ENCODE measurements around the gene MYZAP.
A peak's percentile ranks its signal among the peaks of the same experiment; 100 is the strongest.

MYZAP gene

DNA sequence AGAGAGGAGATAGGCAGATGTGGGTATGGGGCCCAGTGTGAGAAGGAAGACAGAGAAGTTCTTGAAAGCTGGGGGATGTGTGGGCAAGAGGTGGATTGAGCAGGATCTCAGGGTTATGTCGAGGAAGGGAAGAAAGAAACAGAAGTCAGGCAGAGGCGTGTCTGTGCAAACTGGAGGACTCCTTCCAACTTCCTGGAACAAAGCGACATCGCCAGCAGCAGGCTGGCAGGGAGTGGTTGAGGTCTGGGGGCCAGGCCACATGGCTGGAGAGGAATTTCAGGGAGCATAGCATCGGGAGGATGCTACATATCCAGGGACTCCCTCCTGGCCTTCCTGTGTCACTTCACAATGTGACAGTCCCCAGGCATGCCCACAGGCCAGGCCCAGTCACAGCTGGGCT is 42.9 kb upstream of the MYZAP start:
- TF ChIP-seq, protein P1, sequence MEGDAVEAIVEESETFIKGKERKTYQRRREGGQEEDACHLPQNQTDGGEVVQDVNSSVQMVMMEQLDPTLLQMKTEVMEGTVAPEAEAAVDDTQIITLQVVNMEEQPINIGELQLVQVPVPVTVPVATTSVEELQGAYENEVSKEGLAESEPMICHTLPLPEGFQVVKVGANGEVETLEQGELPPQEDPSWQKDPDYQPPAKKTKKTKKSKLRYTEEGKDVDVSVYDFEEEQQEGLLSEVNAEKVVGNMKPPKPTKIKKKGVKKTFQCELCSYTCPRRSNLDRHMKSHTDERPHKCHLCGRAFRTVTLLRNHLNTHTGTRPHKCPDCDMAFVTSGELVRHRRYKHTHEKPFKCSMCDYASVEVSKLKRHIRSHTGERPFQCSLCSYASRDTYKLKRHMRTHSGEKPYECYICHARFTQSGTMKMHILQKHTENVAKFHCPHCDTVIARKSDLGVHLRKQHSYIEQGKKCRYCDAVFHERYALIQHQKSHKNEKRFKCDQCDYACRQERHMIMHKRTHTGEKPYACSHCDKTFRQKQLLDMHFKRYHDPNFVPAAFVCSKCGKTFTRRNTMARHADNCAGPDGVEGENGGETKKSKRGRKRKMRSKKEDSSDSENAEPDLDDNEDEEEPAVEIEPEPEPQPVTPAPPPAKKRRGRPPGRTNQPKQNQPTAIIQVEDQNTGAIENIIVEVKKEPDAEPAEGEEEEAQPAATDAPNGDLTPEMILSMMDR (IDR thresholded peaks at IDR 0.05): no peak
- no peak overlapping the region for H3K27ac ChIP-seq
- no peak for DNase-seq (ENCODE audit: low spot score)
- no peak overlapping the region for H3K4me3 ChIP-seq

DNA sequence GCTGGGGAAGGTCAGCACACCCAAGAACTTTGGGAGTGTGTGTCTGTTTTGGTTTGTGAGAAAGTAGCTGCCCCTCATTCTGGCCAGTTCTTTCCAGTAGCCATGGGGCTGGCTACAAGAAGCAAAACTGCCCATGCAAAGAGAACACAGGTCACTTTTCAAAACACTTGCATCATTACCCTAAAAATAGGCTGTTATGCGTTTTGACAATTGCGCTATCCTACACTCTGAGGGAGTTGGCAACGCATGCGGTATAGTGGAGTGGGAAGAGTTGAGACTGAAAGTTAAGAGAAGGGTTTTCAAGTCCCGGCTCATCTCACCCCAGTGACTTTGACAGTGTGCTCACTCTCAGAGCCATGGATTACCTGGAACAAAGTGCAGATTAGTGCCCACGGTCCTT is 41.8 kb upstream of the MYZAP start:
- Histone ChIP-seq H3K4me3 (no peak overlapping the region), H3K27ac (no peak overlapping the region)
- TF ChIP-seq, protein P1 (IDR thresholded peaks at IDR 0.05): no peak
- DNase-seq (ENCODE audit: low spot score): no peak

DNA sequence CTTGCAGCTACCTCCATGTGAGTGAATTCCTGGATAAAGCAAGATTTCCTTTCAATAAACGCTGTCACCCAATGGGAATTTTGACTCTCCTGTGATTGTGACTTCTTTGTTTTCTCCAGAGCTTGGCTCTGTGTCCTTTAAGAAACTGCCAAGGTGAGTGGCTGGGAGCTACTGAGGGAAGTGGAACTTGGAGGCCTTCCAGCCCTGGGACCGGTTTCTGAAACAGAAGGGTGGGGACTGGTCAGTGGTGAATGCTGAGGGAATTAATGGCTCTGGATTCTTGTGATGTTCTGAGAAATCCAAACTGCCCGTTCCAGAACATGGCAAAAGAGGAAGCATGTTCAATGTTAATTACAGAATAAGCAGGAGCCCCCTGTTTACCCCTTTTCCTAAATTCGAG is 41.1 kb upstream of the MYZAP start:
- TF ChIP-seq, protein P1 (IDR thresholded peaks at IDR 0.05): no peak
- Histone ChIP-seq H3K27ac (peak overlapping the region in 1 of 2 donors; percentile 54), H3K4me3 (no peak overlapping the region)
- no peak for DNase-seq (ENCODE audit: low spot score)

DNA sequence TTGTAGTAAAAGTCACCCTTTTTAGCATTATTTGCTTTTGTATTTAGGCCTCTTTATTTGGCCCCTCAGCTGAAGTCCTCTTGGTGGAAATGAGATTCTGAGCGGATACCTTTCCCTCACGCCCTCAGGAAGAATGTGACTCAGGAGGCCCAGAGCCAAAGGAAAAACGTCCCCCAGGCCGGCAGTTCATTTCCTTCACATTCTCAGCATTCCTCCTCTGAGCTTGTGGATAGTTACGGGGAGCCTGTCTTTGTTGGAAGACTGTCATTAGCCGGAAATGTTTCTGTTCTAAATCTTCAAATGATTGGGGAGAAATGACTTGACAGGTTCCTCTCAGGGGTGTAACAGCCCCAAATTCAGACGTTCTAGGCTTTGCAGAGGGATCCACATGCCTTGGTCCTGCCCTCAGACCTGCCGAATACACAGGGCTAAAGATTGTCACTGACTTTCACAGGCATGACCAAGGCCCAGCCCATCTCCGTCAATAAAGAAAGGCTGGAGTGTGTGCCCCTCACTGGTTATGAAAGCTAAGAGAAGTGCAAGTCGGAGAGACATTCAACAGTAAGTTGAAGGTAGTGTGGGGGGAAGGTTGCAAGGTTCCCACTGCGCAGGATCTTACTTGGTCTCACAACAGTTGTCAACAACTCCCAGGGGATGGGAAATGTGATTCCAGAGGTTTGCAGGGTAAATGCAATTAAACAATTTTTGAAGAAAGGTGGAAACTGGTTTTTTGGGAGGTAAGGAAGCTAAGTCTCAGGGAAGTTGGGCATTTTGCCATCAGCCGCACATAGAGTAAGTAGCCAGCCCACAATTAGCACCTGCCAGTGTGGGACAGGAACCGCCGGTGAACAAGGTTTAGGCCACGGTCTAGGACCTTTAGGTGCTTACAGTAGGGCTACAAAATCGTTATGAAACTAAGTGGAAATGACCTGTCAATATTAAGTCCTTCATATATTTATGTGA is 39.7 kb upstream of the MYZAP start:
- TF ChIP-seq, protein P1 (IDR thresholded peaks at IDR 0.05): no peak
- no peak overlapping the region for H3K4me3 ChIP-seq
- H3K27ac ChIP-seq: peak overlapping the region in 1 of 2 donors; percentile 46
- no peak for DNase-seq (ENCODE audit: low spot score)

DNA sequence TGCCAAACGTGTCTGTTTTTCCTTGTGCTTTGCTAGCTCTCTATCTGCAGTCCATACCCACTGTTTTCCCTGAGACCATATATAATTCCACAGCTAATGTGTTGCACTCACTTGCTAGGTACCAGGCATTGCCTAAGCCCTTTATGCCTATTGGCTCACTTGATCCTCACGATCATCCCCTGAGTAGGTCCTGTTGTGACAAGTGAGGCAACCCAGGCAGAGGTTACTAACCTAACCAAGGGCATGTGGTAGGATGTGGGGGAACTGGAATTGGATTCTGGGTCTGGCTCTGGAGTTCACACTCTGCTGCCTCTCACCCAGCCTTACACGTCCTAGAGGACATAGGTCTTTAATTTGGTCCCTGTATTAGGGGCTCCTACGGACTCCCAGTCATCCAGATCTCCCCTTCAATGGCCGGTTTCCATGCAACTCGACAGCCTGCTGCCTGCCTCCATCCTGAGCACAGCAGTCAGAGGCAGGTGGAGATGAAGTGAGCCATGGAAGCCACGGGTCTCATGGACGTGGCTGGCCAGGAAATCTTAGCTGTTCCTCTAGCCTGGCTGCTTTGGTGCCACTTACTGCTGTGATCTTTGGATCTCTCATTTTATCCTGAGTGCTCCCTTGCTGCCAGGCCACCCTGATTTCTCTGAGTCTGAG is 38.9 kb upstream of the MYZAP start:
- H3K27ac ChIP-seq: no peak overlapping the region
- DNase-seq (ENCODE audit: low spot score): no peak
- H3K4me3 ChIP-seq: no peak overlapping the region
- TF ChIP-seq, protein P1 (IDR thresholded peaks at IDR 0.05): no peak

DNA sequence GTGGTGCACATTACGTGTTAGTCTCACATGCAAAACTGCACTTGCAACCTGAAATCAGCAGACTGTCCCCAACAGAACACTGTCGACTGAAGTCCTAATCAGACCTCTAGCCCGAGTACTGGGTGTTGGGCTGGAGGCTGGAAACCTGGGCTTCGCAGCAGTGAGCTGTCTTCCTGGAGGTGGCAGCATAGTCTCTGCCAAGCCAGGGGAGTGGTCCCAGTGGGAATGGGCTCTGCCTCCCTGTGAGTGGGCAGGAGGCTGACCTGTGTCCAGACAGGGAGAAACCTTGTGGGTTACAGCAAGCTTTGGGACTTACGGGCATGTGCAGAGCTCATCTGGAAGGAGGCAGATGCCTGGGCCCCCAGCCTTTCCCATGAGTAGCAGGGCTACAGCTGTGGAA is 38.2 kb upstream of the MYZAP start:
- no peak for DNase-seq (ENCODE audit: low spot score)
- H3K27ac ChIP-seq: no peak overlapping the region
- TF ChIP-seq, protein P1 (IDR thresholded peaks at IDR 0.05): no peak

More for the DNA sequence above, 38.2 kb upstream of the MYZAP start:
- no peak overlapping the region for H3K4me3 ChIP-seq
